Neural progenitor cell (in vitro differentiated cells): ENCODE measurements around the gene RNASE4.
"Not testable (repeated sequence)": the region's sequence is repeated elsewhere in the genome, so short reads cannot be mapped to it uniquely, and the experiment has no call there.

Experiments
- EZH2 ChIP-seq: fragments of 200-600 bp; sonication (generic); IDR thresholded peaks from 2 replicates; pipeline ENCODE4 v1.6.1; 2017; ENCODE audit warnings: antibody characterized with exemption, mild to moderate bottlenecking, moderate library complexity
- TF ChIP-seq, protein P1 (sequence below): fragments of 200-600 bp; sonication (generic); IDR thresholded peaks from 2 replicates; pipeline ENCODE4 v1.5.1; 2017; ENCODE audit warnings: antibody characterized with exemption, mild to moderate bottlenecking

DNA sequence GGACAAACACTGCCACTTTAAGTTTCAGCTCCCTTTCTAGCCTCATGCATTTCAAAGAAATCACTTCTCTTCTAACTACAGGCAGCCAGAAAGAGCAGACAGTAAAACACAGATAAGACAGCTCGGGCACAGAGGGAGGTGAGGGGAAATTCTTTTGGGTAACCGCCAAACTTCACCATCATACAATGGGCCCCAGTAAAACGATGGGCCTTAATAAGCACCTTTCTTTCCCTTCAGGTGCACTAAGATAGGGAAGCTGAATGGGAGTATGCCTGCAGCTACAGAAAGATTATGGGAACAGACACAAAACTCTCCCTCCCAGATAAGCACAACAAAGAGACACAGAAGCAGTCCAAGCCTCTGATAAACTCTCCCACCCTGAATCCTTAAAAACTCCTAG lies 41.6 kb upstream of the RNASE4 start:
- TF ChIP-seq, protein P1, sequence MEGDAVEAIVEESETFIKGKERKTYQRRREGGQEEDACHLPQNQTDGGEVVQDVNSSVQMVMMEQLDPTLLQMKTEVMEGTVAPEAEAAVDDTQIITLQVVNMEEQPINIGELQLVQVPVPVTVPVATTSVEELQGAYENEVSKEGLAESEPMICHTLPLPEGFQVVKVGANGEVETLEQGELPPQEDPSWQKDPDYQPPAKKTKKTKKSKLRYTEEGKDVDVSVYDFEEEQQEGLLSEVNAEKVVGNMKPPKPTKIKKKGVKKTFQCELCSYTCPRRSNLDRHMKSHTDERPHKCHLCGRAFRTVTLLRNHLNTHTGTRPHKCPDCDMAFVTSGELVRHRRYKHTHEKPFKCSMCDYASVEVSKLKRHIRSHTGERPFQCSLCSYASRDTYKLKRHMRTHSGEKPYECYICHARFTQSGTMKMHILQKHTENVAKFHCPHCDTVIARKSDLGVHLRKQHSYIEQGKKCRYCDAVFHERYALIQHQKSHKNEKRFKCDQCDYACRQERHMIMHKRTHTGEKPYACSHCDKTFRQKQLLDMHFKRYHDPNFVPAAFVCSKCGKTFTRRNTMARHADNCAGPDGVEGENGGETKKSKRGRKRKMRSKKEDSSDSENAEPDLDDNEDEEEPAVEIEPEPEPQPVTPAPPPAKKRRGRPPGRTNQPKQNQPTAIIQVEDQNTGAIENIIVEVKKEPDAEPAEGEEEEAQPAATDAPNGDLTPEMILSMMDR, result not testable (repeated sequence)
- TF ChIP-seq EZH2, result not testable (repeated sequence)
